NCI-H345 treated with DMSO at 0.1 percent for 48 hours (cell line): ENCODE data around the gene SPINK8.
"Not testable (repeated sequence)": the region's sequence is repeated elsewhere in the genome, so short reads cannot be mapped to it uniquely, and the experiment has no call there.

Source experiments
- DNase-seq: peaks from one replicate; lab custom pipeline; 2025; ENCODE audit not compliant: unreplicated experiment; lab: John Stamatoyannopoulos, UW

SPINK8 gene

GRCh38 chr3:48280881-48281280 lies 52.6 kb downstream of the SPINK8 start:
- DNase-seq, result no peak

GRCh38 chr3:48278884-48279559 lies 54.4 kb downstream of the SPINK8 start:
- no peak for DNase-seq

GRCh38 chr3:48276911-48277641 lies 56.4 kb downstream of the SPINK8 start:
- no peak for DNase-seq

GRCh38 chr3:48275287-48276027 lies 58.0 kb downstream of the SPINK8 start:
- DNase-seq, result no peak

- DNase-seq, result no peak
These were observed 59.0 kb downstream of the SPINK8 start for GRCh38 chr3:48274452-48274851.

GRCh38 chr3:48273594-48274211 lies 59.8 kb downstream of the SPINK8 start:
- DNase-seq, result peak; percentile 30

GRCh38 chr3:48271763-48272498 lies 61.5 kb downstream of the SPINK8 start:
- no peak for DNase-seq

- DNase-seq, result not testable (repeated sequence)
These were observed 62.2 kb downstream of the SPINK8 start for GRCh38 chr3:48271223-48271622.

GRCh38 chr3:48270306-48270705 lies 63.2 kb downstream of the SPINK8 start:
- no peak for DNase-seq

- no peak for DNase-seq
These were observed 63.9 kb downstream of the SPINK8 start for GRCh38 chr3:48269592-48269991.

GRCh38 chr3:48268936-48269561 lies 64.4 kb downstream of the SPINK8 start:
- no peak for DNase-seq

- DNase-seq, result peak; percentile 60
These were observed 65.0 kb downstream of the SPINK8 start for GRCh38 chr3:48268381-48268935.

GRCh38 chr3:48267782-48268181 lies 65.7 kb downstream of the SPINK8 start:
- no peak for DNase-seq

GRCh38 chr3:48258530-48258929 lies 74.9 kb downstream of the SPINK8 start:
- DNase-seq, result no peak
